Right lobe of liver (tissue), 6 donors: Measurements from ENCODE around the gene TRHDE. TPM values are rescaled to one million over a fixed set of nuclear protein-coding genes. Genes with fewer than 3 reads are reported as not detected.

ENCODE experiments used
- ATAC-seq, 4 donors: fragments of 200-7000 bp; cut with Tn5 transposase; one replicate each; pipeline ENCODE4 v1.9.1; 2020; ENCODE audit warnings: mild to moderate bottlenecking in 4 of 4, moderate library complexity in 4 of 4
- DNase-seq, 3 donors: peaks; one replicate each; pipeline ENCODE4 v3.0.0-alpha.2; 2020
- H3K27ac ChIP-seq, 3 donors: fragments of 200-600 bp; one replicate each; pipeline ENCODE4 v1.8.0; 2022
- H3K27me3 ChIP-seq, 2 donors: fragments of 200-600 bp; one replicate each; pipeline ENCODE4 v1.8.0; 2022
- H3K36me3 ChIP-seq, 4 donors: fragments of 200-600 bp; sonication (generic) in 1 of 4; one replicate each; pipeline versions ENCODE4 v1.5.1 to v1.8.0; 2017 to 2022; ENCODE audit warnings: control low read depth in 1 of 4
- H3K4me1 ChIP-seq, 4 donors: fragments of 200-600 bp; sonication (generic) in 1 of 4; one replicate each; pipeline versions ENCODE4 v1.5.1 to v1.8.0; 2017 to 2022; ENCODE audit warnings: control low read depth in 1 of 4
- H3K4me3 ChIP-seq, 3 donors: fragments of 200-600 bp; one replicate each; pipeline ENCODE4 v1.8.0; 2022
- H3K9me3 ChIP-seq, 4 donors: fragments of 200-600 bp; sonication (generic) in 1 of 4; one replicate each; pipeline versions ENCODE4 v1.5.1 to v1.8.0; 2017 to 2022; ENCODE audit warnings: control low read depth in 1 of 4
- POLR2A ChIP-seq: fragments of 450-650 bp; IDR thresholded peaks from one replicate; pipeline ENCODE4 v1.6.1; 2017; ENCODE audit warnings: antibody characterized with exemption, mild to moderate bottlenecking
- WGBS: methylation state at CpG from one replicate; pipeline ENCODE4 v1.1.6; 2018; ENCODE audit warnings: low coverage, low lambda C conversion rate; ENCODE audit not compliant: insufficient coverage; ENCODE audit errors: missing lambda C conversion rate; 5-methylcytosine and 5-hydroxymethylcytosine counted together
- intact Hi-C, 2 donors: fragments of 100-400 bp; cut with DNase I; formaldehyde crosslinking; loops; one replicate each; pipeline versions ENCODE4 v1.11.2 to v1.14.1; 2022
- total RNA-seq, 6 experiments: library from RNA; depleted of rRNA in 2 of 6; stranded (reverse); fragments of >200 nt in 2 of 6; fragmentation: NEBNext Ultra II Directional in 3 of 6; extraction: Animal tissue kit (Norgen Biotek cat#: 25700) in 3 of 6; gene quantifications; one replicate each; pipeline versions ENCODE4 v1.1.0 to v1.2.4, GENCODE V29; 2016 to 2023
- TF ChIP-seq, protein P1 (sequence below), 4 donors: fragments of 200-600 bp in 3 of 4; fragments of 450-650 bp in 1 of 4; IDR thresholded peaks; one replicate each; pipeline versions ENCODE4 v1.5.1 to v1.8.0; 2016 to 2022; ENCODE audit warnings: antibody characterized with exemption in 4 of 4, mild to moderate bottlenecking in 2 of 4
- donor health status: DM: no; HTN: yes; CAD: no.
- donor health status: DM: no; HTN: no; CAD: no.
- donor health status: DM: no; HTN: no; CAD: no.
- donor health status: DM: no; HTN: yes; CAD: no.
- donor health status: DM: no; HTN: yes; CAD: no.

TRHDE gene
- total RNA-seq, 6 experiments from 2014 or later = 0.10 to 4.3 (median 0.90) TPM

GRCh38 chr12:72277415-72277814 is 5.2 kb downstream of the TRHDE start:
- H3K27me3 ChIP-seq = no peaks in the 10 kb centered on the region

GRCh38 chr12:72278894-72279293 is 6.7 kb downstream of the TRHDE start:
- intact Hi-C loops = loop anchor here in 1 of 2 donors (10.0 kb wide), 1 partner anchor 344 kb away; the partner anchor contains the start of gene TPH2

More at GRCh38 chr12:72277415-72277814, 5.2 kb downstream of the TRHDE start:
- TF ChIP-seq, protein P1, sequence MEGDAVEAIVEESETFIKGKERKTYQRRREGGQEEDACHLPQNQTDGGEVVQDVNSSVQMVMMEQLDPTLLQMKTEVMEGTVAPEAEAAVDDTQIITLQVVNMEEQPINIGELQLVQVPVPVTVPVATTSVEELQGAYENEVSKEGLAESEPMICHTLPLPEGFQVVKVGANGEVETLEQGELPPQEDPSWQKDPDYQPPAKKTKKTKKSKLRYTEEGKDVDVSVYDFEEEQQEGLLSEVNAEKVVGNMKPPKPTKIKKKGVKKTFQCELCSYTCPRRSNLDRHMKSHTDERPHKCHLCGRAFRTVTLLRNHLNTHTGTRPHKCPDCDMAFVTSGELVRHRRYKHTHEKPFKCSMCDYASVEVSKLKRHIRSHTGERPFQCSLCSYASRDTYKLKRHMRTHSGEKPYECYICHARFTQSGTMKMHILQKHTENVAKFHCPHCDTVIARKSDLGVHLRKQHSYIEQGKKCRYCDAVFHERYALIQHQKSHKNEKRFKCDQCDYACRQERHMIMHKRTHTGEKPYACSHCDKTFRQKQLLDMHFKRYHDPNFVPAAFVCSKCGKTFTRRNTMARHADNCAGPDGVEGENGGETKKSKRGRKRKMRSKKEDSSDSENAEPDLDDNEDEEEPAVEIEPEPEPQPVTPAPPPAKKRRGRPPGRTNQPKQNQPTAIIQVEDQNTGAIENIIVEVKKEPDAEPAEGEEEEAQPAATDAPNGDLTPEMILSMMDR (IDR thresholded peaks at IDR 0.05) = no peak
- no peak for TF ChIP-seq POLR2A
- intact Hi-C loops = loop anchor here in 1 of 2 donors (10.0 kb wide), 1 partner anchor 343 kb away; the partner anchor contains the start of gene TPH2
- Histone ChIP-seq H3K4me1 (peaks cover 0 to 12% (median 2%) of the 10 kb centered on the region in 4 donors), H3K4me3 (no peak overlapping the region), H3K27ac (peak overlapping the region in 1 of 3 donors; percentile 13), H3K36me3 (no peaks in the 10 kb centered on the region), H3K9me3 (no peaks in the 10 kb centered on the region)
- DNase-seq = no peak
- 41% methylated on average over 2 of the region's 2 CpGs for WGBS
- ATAC-seq = peak in 2 of 4 donors; percentile 23 to 32

GRCh38 chr12:72281126-72281525 is 9.0 kb downstream of the TRHDE start:
- TF ChIP-seq, protein P1 (IDR thresholded peaks at IDR 0.05) = no peak
- no peak for TF ChIP-seq POLR2A
- Histone ChIP-seq H3K4me1 (peaks cover 0 to 3% (median 0%) of the 10 kb centered on the region in 4 donors), H3K9me3 (no peaks in the 10 kb centered on the region), H3K4me3 (no peak overlapping the region), H3K27ac (no peak overlapping the region), H3K27me3 (no peaks in the 10 kb centered on the region), H3K36me3 (no peaks in the 10 kb centered on the region)
- intact Hi-C loops = no loop called here
- DNase-seq (no peak), ATAC-seq (no peak)
- 19% methylated on average over 4 of the region's 4 CpGs for WGBS

More at GRCh38 chr12:72278894-72279293, 6.7 kb downstream of the TRHDE start:
- Histone ChIP-seq H3K4me1 (peaks cover 0 to 5% (median 2%) of the 10 kb centered on the region in 4 donors), H3K27ac (no peak overlapping the region), H3K36me3 (no peaks in the 10 kb centered on the region), H3K9me3 (no peaks in the 10 kb centered on the region), H3K27me3 (no peaks in the 10 kb centered on the region), H3K4me3 (no peak overlapping the region)
- TF ChIP-seq POLR2A = no peak
- TF ChIP-seq, protein P1 (IDR thresholded peaks at IDR 0.05) = no peak
- DNase-seq = no peak
- peak; percentile 11 to 80 (median 52) for ATAC-seq
- WGBS = 15% methylated on average over 2 of the region's 2 CpGs

- intact Hi-C loops = no loop called here
- Histone ChIP-seq H3K27ac (no peak overlapping the region), H3K36me3 (no peaks in the 10 kb centered on the region), H3K4me1 (no peaks in the 10 kb centered on the region), H3K4me3 (no peak overlapping the region), H3K27me3 (no peaks in the 10 kb centered on the region), H3K9me3 (no peaks in the 10 kb centered on the region)
- TF ChIP-seq, protein P1 (IDR thresholded peaks at IDR 0.05) = peak; percentile 43 to 72 (median 54)
- TF ChIP-seq POLR2A = no peak
- ATAC-seq (peak; percentile 77 to 93 (median 77)), DNase-seq (no peak)
- 21% methylated on average over 1 of the region's 1 CpG for WGBS
These were observed 10.6 kb downstream of the TRHDE start for GRCh38 chr12:72282721-72283120.
